ENCODE data around the gene NEDD4L.

DNA sequence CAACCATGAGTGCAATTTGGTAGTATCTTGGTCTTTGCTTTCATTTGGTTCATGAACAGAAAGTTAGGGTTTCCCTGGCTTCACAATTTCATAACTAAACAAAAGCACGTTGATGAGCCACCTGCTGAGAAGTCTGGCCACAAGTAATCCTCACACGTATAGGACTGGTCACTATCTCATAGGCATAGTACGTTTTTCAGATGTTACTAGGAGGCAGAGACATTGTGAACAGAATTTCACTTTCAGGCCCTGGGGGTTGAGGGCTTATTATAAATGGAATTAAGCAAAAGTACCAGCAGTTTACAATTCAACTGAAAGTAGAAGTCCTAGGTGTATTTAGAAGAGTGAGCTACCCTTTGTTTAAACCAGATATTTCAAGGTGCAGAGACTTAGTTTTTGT lies 307.8 kb downstream of the NEDD4L start:
- TF ChIP-seq, protein P1, sequence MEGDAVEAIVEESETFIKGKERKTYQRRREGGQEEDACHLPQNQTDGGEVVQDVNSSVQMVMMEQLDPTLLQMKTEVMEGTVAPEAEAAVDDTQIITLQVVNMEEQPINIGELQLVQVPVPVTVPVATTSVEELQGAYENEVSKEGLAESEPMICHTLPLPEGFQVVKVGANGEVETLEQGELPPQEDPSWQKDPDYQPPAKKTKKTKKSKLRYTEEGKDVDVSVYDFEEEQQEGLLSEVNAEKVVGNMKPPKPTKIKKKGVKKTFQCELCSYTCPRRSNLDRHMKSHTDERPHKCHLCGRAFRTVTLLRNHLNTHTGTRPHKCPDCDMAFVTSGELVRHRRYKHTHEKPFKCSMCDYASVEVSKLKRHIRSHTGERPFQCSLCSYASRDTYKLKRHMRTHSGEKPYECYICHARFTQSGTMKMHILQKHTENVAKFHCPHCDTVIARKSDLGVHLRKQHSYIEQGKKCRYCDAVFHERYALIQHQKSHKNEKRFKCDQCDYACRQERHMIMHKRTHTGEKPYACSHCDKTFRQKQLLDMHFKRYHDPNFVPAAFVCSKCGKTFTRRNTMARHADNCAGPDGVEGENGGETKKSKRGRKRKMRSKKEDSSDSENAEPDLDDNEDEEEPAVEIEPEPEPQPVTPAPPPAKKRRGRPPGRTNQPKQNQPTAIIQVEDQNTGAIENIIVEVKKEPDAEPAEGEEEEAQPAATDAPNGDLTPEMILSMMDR (IDR thresholded peaks at IDR 0.05) = no peak
- TF ChIP-seq, protein P2, sequence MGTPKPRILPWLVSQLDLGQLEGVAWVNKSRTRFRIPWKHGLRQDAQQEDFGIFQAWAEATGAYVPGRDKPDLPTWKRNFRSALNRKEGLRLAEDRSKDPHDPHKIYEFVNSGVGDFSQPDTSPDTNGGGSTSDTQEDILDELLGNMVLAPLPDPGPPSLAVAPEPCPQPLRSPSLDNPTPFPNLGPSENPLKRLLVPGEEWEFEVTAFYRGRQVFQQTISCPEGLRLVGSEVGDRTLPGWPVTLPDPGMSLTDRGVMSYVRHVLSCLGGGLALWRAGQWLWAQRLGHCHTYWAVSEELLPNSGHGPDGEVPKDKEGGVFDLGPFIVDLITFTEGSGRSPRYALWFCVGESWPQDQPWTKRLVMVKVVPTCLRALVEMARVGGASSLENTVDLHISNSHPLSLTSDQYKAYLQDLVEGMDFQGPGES (IDR thresholded peaks at IDR 0.05; ENCODE audit: low read depth, low read length) = no peak
- TF ChIP-seq EZH2phosphoT487 (IDR thresholded peaks at IDR 0.05; ENCODE audit: borderline replicate concordance, low read depth) (no peak), GABPA (IDR thresholded peaks at IDR 0.05; ENCODE audit: low read depth) (no peak), POLR2AphosphoS5 (IDR thresholded peaks at IDR 0.05; ENCODE audit: low read depth, low read length) (no peak), TEAD4 (IDR thresholded peaks at IDR 0.05; ENCODE audit: borderline replicate concordance, insufficient read depth) (no peak), RAD21 (IDR thresholded peaks at IDR 0.05; ENCODE audit: low read length) (no peak), TAF1 (IDR thresholded peaks at IDR 0.05; ENCODE audit: borderline replicate concordance, low read depth, low read length) (no peak)
- TF ChIP-seq, protein P3, sequence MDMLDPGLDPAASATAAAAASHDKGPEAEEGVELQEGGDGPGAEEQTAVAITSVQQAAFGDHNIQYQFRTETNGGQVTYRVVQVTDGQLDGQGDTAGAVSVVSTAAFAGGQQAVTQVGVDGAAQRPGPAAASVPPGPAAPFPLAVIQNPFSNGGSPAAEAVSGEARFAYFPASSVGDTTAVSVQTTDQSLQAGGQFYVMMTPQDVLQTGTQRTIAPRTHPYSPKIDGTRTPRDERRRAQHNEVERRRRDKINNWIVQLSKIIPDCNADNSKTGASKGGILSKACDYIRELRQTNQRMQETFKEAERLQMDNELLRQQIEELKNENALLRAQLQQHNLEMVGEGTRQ (IDR thresholded peaks at IDR 0.05; ENCODE audit: borderline replicate concordance, low read depth, low read length) = no peak

Data from SK-N-SH (cell line).